ENCODE results near the gene ST7. TPM values are rescaled to one million over a fixed set of nuclear protein-coding genes. Genes with fewer than 3 reads are reported as not detected.

Gene ST7
- total RNA-seq, 1 experiment from 2014 or later, result 12.9 TPM

DNA sequence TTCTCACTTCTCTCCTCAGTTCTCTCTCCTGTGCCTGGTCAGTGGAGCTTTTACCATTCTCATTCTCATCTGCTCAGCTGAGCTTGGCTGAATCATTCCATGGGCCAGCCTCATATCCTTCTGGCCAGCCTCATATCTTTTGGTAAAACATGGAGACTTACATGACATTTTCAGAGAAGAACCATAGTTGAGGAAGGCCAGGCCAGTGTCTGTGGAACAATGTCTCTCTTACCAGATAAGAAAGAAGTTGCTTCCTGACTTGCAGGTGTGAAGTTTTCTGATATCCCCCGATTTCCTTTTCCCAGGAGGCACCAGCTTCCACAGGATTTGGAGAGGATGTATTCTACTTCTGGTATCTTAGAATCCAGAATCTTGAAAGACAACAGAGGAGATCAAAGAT is 24.7 kb downstream of the ST7 start:
- H3K27me3 Mint-ChIP-seq (ENCODE audit: low read depth), result no peaks in the 10 kb centered on the region

More for the DNA sequence above, 24.7 kb downstream of the ST7 start:
- H3K23me2 ChIP-seq (ENCODE audit: insufficient read length, low read depth, low read length, poor library complexity, severe bottlenecking), result no peaks in the 10 kb centered on the region
- no peak for DNase-seq
- peaks cover 2 to 14% (median 3%) of the 10 kb centered on the region in 3 experiments for H3K36me3 Mint-ChIP-seq (ENCODE audit: insufficient read depth in 1 of 3, low read depth in 3 of 3)
- no peaks in the 10 kb centered on the region for H3K9me3 ChIP-seq (ENCODE audit: control insufficient read depth, low read depth, low read length)
- no CpG with 5 or more reads among the region's 1 CpG for WGBS (ENCODE audit: extremely low coverage, insufficient read length, low lambda C conversion rate)
- H3K4me1 Mint-ChIP-seq, result peaks cover 0 to 4% of the 10 kb centered on the region in 2 experiments; a peak in 1 of 4 replicates
- H3K79me2 ChIP-seq (ENCODE audit: insufficient read depth, low read length), result 0 out of 2 replicates have a peak, but pooled peaks cover 2% of the 10 kb centered on the region
- H4K5ac ChIP-seq (ENCODE audit: insufficient read length, low read depth, low read length), result no peak overlapping the region
- peaks cover 3% of the 10 kb centered on the region for H3K79me1 ChIP-seq (ENCODE audit: insufficient read depth, low read depth, low read length, poor library complexity, severe bottlenecking)
- H3K27ac Mint-ChIP-seq, result no peak overlapping the region; a peak in 1 of 7 replicates
- H3K23ac ChIP-seq (ENCODE audit: insufficient read length, low read depth, low read length), result no peak overlapping the region
- no peak overlapping the region for H2BK5ac ChIP-seq (ENCODE audit: insufficient read length, low read length)
- H2AFZ ChIP-seq (ENCODE audit: low read length), result no peak overlapping the region
- no peak overlapping the region for H3K4ac ChIP-seq (ENCODE audit: low read depth, low read length)
- no peak overlapping the region for H3K56ac ChIP-seq (ENCODE audit: insufficient read length, low read depth, low read length)
- no peak overlapping the region for H2BK20ac ChIP-seq (ENCODE audit: low read depth, low read length, poor library complexity, severe bottlenecking)
- H2BK15ac ChIP-seq (ENCODE audit: low read depth, low read length), result no peak overlapping the region
- H3T11ph ChIP-seq (ENCODE audit: low read length), result no peak overlapping the region
- H3K4me2 ChIP-seq (ENCODE audit: insufficient read depth, insufficient read length, low read length), result no peak overlapping the region
- H4K8ac ChIP-seq (replicated peaks; ENCODE audit: insufficient read length, low read depth, low read length), result no peak overlapping the region
- no peak overlapping the region for H3K27ac ChIP-seq (ENCODE audit: insufficient read length, low read depth, low read length)
- no peak overlapping the region for H3K4me3 Mint-ChIP-seq
- no peak overlapping the region for H3K9ac ChIP-seq (ENCODE audit: extremely low read depth, insufficient read length, low read length)
- no peaks in the 10 kb centered on the region for H3K27me3 ChIP-seq (ENCODE audit: insufficient read depth, low read length)
- H3K9me3 Mint-ChIP-seq, result peaks cover 3 to 4% of the 10 kb centered on the region in 2 experiments; a peak in 3 of 5 replicates
- TF ChIP-seq CTCF (conservative IDR thresholded peaks at IDR 0.05), result no peak
- H4K20me1 ChIP-seq (ENCODE audit: control insufficient read depth, insufficient read depth, insufficient read length), result no peaks in the 10 kb centered on the region
- H4K91ac ChIP-seq (ENCODE audit: insufficient read length, low read depth, low read length), result no peak overlapping the region
- H2BK12ac ChIP-seq (ENCODE audit: insufficient read length, low read depth, low read length), result no peak overlapping the region
- H3K14ac ChIP-seq (ENCODE audit: insufficient read depth, low read length), result no peak overlapping the region
- H3K4me1 ChIP-seq (ENCODE audit: insufficient read depth, low read length), result no peaks in the 10 kb centered on the region
- no peak overlapping the region for H2AK5ac ChIP-seq (ENCODE audit: insufficient read length, low read length)
- H2BK120ac ChIP-seq (ENCODE audit: low read depth, low read length, poor library complexity, severe bottlenecking), result no peak overlapping the region
- no peak overlapping the region for H3K18ac ChIP-seq (ENCODE audit: insufficient read length, low read depth, low read length)
